Mesendoderm (in vitro differentiated cells): ENCODE data around the gene TP73.

Source experiments
- DNase-seq: peaks from one replicate; pipeline ENCODE4 v3.0.0; 2013
- H2AK5ac ChIP-seq: 2 replicates; pipeline ENCODE4 v1.6.1; 2013; ENCODE audit warnings: low read length, inconsistent platforms
- H2BK120ac ChIP-seq: 2 replicates; pipeline ENCODE4 v1.6.1; 2013; ENCODE audit warnings: low read depth, mild to moderate bottlenecking, low read length, moderate library complexity, mixed read lengths
- H2BK15ac ChIP-seq: replicated peaks from 2 replicates; pipeline ENCODE4 v1.6.1; 2013; ENCODE audit warnings: low read depth, mild to moderate bottlenecking, moderate library complexity
- H2BK5ac ChIP-seq: 2 replicates; pipeline ENCODE4 v1.6.1; 2013; ENCODE audit warnings: low read length, inconsistent platforms
- H3K18ac ChIP-seq: 2 replicates; pipeline ENCODE4 v1.6.1; 2013; ENCODE audit warnings: mild to moderate bottlenecking, low read length, mixed read lengths
- H3K23ac ChIP-seq: one replicate; pipeline ENCODE4 v1.6.1; 2013; ENCODE audit warnings: low read length
- H3K27ac ChIP-seq: 2 replicates; pipeline ENCODE4 v1.5.1; 2013; ENCODE audit warnings: low read depth, mild to moderate bottlenecking, inconsistent platforms, low read length, moderate library complexity
- H3K27me3 ChIP-seq: 2 replicates; pipeline ENCODE4 v1.6.1; 2013; ENCODE audit warnings: low read length, control low read depth, mild to moderate bottlenecking, inconsistent platforms; ENCODE audit not compliant: insufficient read depth, poor library complexity
- H3K36me3 ChIP-seq: 2 replicates; pipeline ENCODE4 v1.6.1; 2013; ENCODE audit warnings: low read length, inconsistent platforms; ENCODE audit not compliant: control insufficient read depth, insufficient read depth
- H3K4ac ChIP-seq: one replicate; pipeline ENCODE4 v1.6.1; 2013; ENCODE audit warnings: low read depth, mild to moderate bottlenecking, low read length, moderate library complexity
- H3K4me1 ChIP-seq: 2 replicates; pipeline ENCODE4 v1.6.1; 2013; ENCODE audit warnings: low read depth, low read length, inconsistent platforms; ENCODE audit not compliant: control insufficient read depth
- H3K4me2 ChIP-seq: 2 replicates; pipeline ENCODE4 v1.6.1; 2013; ENCODE audit warnings: low read length
- H3K4me3 ChIP-seq: 2 replicates; pipeline ENCODE4 v1.5.1; 2013; ENCODE audit warnings: mild to moderate bottlenecking, low read length
- H3K56ac ChIP-seq: one replicate; pipeline ENCODE4 v1.6.1; 2013; ENCODE audit warnings: low read length
- H3K79me1 ChIP-seq: 2 replicates; pipeline ENCODE4 v1.6.1; 2013; ENCODE audit warnings: low read length, inconsistent platforms
- H3K79me2 ChIP-seq: 2 replicates; pipeline ENCODE4 v1.6.1; 2013; ENCODE audit warnings: mild to moderate bottlenecking, low read length; ENCODE audit not compliant: control insufficient read depth, insufficient read depth
- H3K9ac ChIP-seq: 2 replicates; pipeline ENCODE4 v1.6.1; 2013; ENCODE audit warnings: low read length, inconsistent platforms
- H4K5ac ChIP-seq: one replicate; pipeline ENCODE4 v1.6.1; 2013; ENCODE audit warnings: low read length
- H4K8ac ChIP-seq: one replicate; pipeline ENCODE4 v1.6.1; 2013; ENCODE audit warnings: low read depth, mild to moderate bottlenecking, control low read depth, low read length, moderate library complexity
- WGBS: extraction: QIAGEN DNeasy Blood & Tissue Kit; methylation state at CpG from one replicate; pipeline ENCODE4 v1.1.7; 2013; ENCODE audit warnings: low lambda C conversion rate, missing lambda C conversion rate; ENCODE audit not compliant: insufficient coverage; ENCODE audit errors: extremely low coverage; 5-methylcytosine and 5-hydroxymethylcytosine counted together

Gene TP73

GRCh38 chr1:3652548-3653285 is 401 bp downstream of the TP73 start:
- no peak overlapping the region for H3K18ac ChIP-seq
- H3K4me1 ChIP-seq, result no peaks in the 10 kb centered on the region
- no peak overlapping the region for H2BK120ac ChIP-seq
- H3K27ac ChIP-seq, result no peak overlapping the region
- WGBS, result no CpG with 5 or more reads among the region's 68 CpGs
- H3K4ac ChIP-seq, result no peak overlapping the region
- H4K8ac ChIP-seq, result no peak overlapping the region
- H3K79me2 ChIP-seq, result no peaks in the 10 kb centered on the region
- peak overlapping the region; percentile 23 for H3K4me2 ChIP-seq
- H3K27me3 ChIP-seq, result peaks cover 48% of the 10 kb centered on the region
- H3K23ac ChIP-seq, result no peak overlapping the region
- H3K4me3 ChIP-seq, result no peak overlapping the region
- no peak overlapping the region for H4K5ac ChIP-seq
- H3K36me3 ChIP-seq, result no peaks in the 10 kb centered on the region
- peak overlapping the region; percentile 15 for H3K56ac ChIP-seq
- no peak overlapping the region for H2AK5ac ChIP-seq
- H2BK15ac ChIP-seq, result no peak overlapping the region
- peak overlapping the region; percentile 19 for H3K9ac ChIP-seq
- peak; percentile 44 for DNase-seq
- no peak overlapping the region for H2BK5ac ChIP-seq
- H3K79me1 ChIP-seq, result peaks cover 4% of the 10 kb centered on the region

- Histone ChIP-seq H2BK120ac (no peak overlapping the region), H3K79me1 (peaks cover 4% of the 10 kb centered on the region), H2AK5ac (no peak overlapping the region), H2BK15ac (no peak overlapping the region), H3K4me2 (no peak overlapping the region), H3K79me2 (no peaks in the 10 kb centered on the region), H3K9ac (no peak overlapping the region), H2BK5ac (no peak overlapping the region), H3K4me1 (no peaks in the 10 kb centered on the region), H3K27me3 (peaks cover 48% of the 10 kb centered on the region), H3K36me3 (no peaks in the 10 kb centered on the region), H3K4me3 (no peak overlapping the region), H3K27ac (no peak overlapping the region), H4K8ac (no peak overlapping the region), H3K23ac (no peak overlapping the region), H3K56ac (no peak overlapping the region), H3K4ac (no peak overlapping the region), H4K5ac (no peak overlapping the region), H3K18ac (no peak overlapping the region)
- WGBS, result no CpG with 5 or more reads among the region's 10 CpGs
- no peak for DNase-seq
Observed at GRCh38 chr1:3653286-3653618, 936 bp downstream of the TP73 start.

- no peak overlapping the region for H3K4me3 ChIP-seq
- DNase-seq, result no peak
- no CpG with 5 or more reads among the region's 22 CpGs for WGBS
Observed at GRCh38 chr1:3654549-3655281, 2.4 kb downstream of the TP73 start.

GRCh38 chr1:3656450-3657095 is 4.3 kb downstream of the TP73 start:
- Histone ChIP-seq H2BK5ac (no peak overlapping the region), H2BK15ac (no peak overlapping the region), H3K27me3 (peaks cover 36% of the 10 kb centered on the region), H3K18ac (no peak overlapping the region), H3K4me1 (no peaks in the 10 kb centered on the region), H4K8ac (no peak overlapping the region), H4K5ac (no peak overlapping the region), H3K4ac (no peak overlapping the region), H3K27ac (no peak overlapping the region), H3K79me2 (no peaks in the 10 kb centered on the region), H2AK5ac (no peak overlapping the region), H3K56ac (no peak overlapping the region), H3K23ac (no peak overlapping the region), H3K36me3 (no peaks in the 10 kb centered on the region), H3K4me2 (no peak overlapping the region), H3K4me3 (no peak overlapping the region), H3K9ac (no peak overlapping the region), H2BK120ac (no peak overlapping the region), H3K79me1 (no peaks in the 10 kb centered on the region)
- no CpG with 5 or more reads among the region's 13 CpGs for WGBS
- DNase-seq, result no peak

More at GRCh38 chr1:3654549-3655281, 2.4 kb downstream of the TP73 start:
- Histone ChIP-seq H3K56ac (no peak overlapping the region), H3K23ac (no peak overlapping the region), H3K36me3 (no peaks in the 10 kb centered on the region), H2AK5ac (no peak overlapping the region), H2BK15ac (no peak overlapping the region), H2BK120ac (no peak overlapping the region), H3K79me1 (no peaks in the 10 kb centered on the region), H4K8ac (no peak overlapping the region), H3K79me2 (no peaks in the 10 kb centered on the region), H3K4me2 (no peak overlapping the region), H3K18ac (no peak overlapping the region), H3K27me3 (peaks cover 48% of the 10 kb centered on the region), H3K9ac (no peak overlapping the region), H3K4me1 (no peaks in the 10 kb centered on the region), H4K5ac (no peak overlapping the region), H3K4ac (no peak overlapping the region), H2BK5ac (no peak overlapping the region), H3K27ac (no peak overlapping the region)

- Histone ChIP-seq H3K4me1 (no peaks in the 10 kb centered on the region), H2BK15ac (no peak overlapping the region), H3K18ac (no peak overlapping the region), H4K5ac (no peak overlapping the region), H3K4ac (no peak overlapping the region), H3K27ac (no peak overlapping the region), H2AK5ac (no peak overlapping the region), H3K79me1 (no peaks in the 10 kb centered on the region), H3K4me3 (no peak overlapping the region), H3K4me2 (no peak overlapping the region), H3K56ac (no peak overlapping the region), H4K8ac (no peak overlapping the region), H3K36me3 (no peaks in the 10 kb centered on the region), H3K23ac (no peak overlapping the region), H3K79me2 (no peaks in the 10 kb centered on the region), H3K27me3 (peaks cover 31% of the 10 kb centered on the region), H3K9ac (no peak overlapping the region), H2BK120ac (no peak overlapping the region), H2BK5ac (no peak overlapping the region)
- WGBS, result no CpG with 5 or more reads among the region's 6 CpGs
- no peak for DNase-seq
Observed at GRCh38 chr1:3657096-3657475, 4.8 kb downstream of the TP73 start.
